Progenitor cell of endocrine pancreas (in vitro differentiated cells): ENCODE measurements around the gene TNF. TPM values are rescaled to one million over a fixed set of nuclear protein-coding genes. Genes with fewer than 3 reads are reported as not detected.

ENCODE experiments used
- DNase-seq: peaks from one replicate; pipeline ENCODE4 v3.0.0; 2021; ENCODE audit warnings: low spot score; ENCODE audit not compliant: unreplicated experiment
- H3K27ac Mint-ChIP-seq: 2 replicates; pipeline ENCODE4 v1.8.0; 2021; ENCODE audit warnings: mild to moderate bottlenecking, moderate library complexity, mixed read lengths
- H3K27me3 Mint-ChIP-seq: 2 replicates; pipeline ENCODE4 v1.8.0; 2021; ENCODE audit warnings: mixed read lengths
- H3K36me3 Mint-ChIP-seq: 2 replicates; pipeline ENCODE4 v1.8.0; 2022; ENCODE audit warnings: mixed read lengths; ENCODE audit not compliant: insufficient read depth
- H3K4me1 Mint-ChIP-seq: 2 replicates; pipeline ENCODE4 v1.8.0; 2021; ENCODE audit warnings: low read depth, mixed read lengths
- H3K4me3 Mint-ChIP-seq: 2 replicates; pipeline ENCODE4 v1.8.0; 2021; ENCODE audit warnings: low read depth, mild to moderate bottlenecking, moderate library complexity, mixed read lengths
- H3K9me3 Mint-ChIP-seq: 2 replicates; pipeline ENCODE4 v1.8.0; 2021; ENCODE audit warnings: low read depth, mixed read lengths
- CTCF ChIP-seq: fragments of 200-600 bp; sonication (generic); IDR thresholded peaks from one replicate; pipeline ENCODE4 v1.5.0; 2021; ENCODE audit warnings: antibody characterized with exemption, mild to moderate bottlenecking; ENCODE audit not compliant: unreplicated experiment
- total RNA-seq: library from RNA; stranded (reverse); gene quantifications from 2 replicates; pipeline ENCODE4 v1.2.1, GENCODE V29; 2021

The TNF gene
- total RNA-seq, 1 donor from 2014 or later = not detected

- Mint-ChIP-seq H3K27me3 (no peaks in the 10 kb centered on the region), H3K36me3 (no peaks in the 10 kb centered on the region), H3K27ac (no peak overlapping the region), H3K9me3 (no peaks in the 10 kb centered on the region), H3K4me1 (peaks cover 11% of the 10 kb centered on the region), H3K4me3 (no peak overlapping the region)
- DNase-seq = no peak
- TF ChIP-seq CTCF = no peak
Measured at GRCh38 chr6:31614075-31614619, 38.8 kb downstream of the TNF start.

- TF ChIP-seq CTCF = no peak
- H3K4me3 Mint-ChIP-seq = no peak within 1 kb of the TSS
- DNase-seq = no peak
- H3K36me3 Mint-ChIP-seq = no peaks in the 10 kb centered on the region
- peak within 1 kb of the TSS; percentile 80 for H3K27ac Mint-ChIP-seq
- no peaks in the 10 kb centered on the region for H3K9me3 Mint-ChIP-seq
- H3K4me1 Mint-ChIP-seq = peaks cover 11% of the 10 kb centered on the region
- H3K27me3 Mint-ChIP-seq = no peaks in the 10 kb centered on the region
Measured at GRCh38 chr6:31614684-31615578, 39.6 kb downstream of the TNF start, which contains the start of gene AIF1. Gene AIF1, plus strand, starts transcription at chr6:31615234. Its CDS starts 96 bp downstream, at chr6:31615330.

GRCh38 chr6:31615748-31616147 lies 40.4 kb downstream of the TNF start:
- TF ChIP-seq CTCF = no peak

GRCh38 chr6:31617010-31617409 lies 41.6 kb downstream of the TNF start:
- no peak for TF ChIP-seq CTCF
- H3K9me3 Mint-ChIP-seq = no peaks in the 10 kb centered on the region
- DNase-seq = no peak
- H3K4me3 Mint-ChIP-seq = no peak overlapping the region
- H3K27ac Mint-ChIP-seq = no peak overlapping the region
- H3K36me3 Mint-ChIP-seq = peaks cover under 1% of the 10 kb centered on the region
- H3K27me3 Mint-ChIP-seq = no peaks in the 10 kb centered on the region
- H3K4me1 Mint-ChIP-seq = peaks cover 16% of the 10 kb centered on the region

More at GRCh38 chr6:31615748-31616147, 40.4 kb downstream of the TNF start:
- DNase-seq = no peak
- H3K27ac Mint-ChIP-seq = no peak overlapping the region
- no peak overlapping the region for H3K4me3 Mint-ChIP-seq
- no peaks in the 10 kb centered on the region for H3K9me3 Mint-ChIP-seq
- no peaks in the 10 kb centered on the region for H3K27me3 Mint-ChIP-seq
- H3K36me3 Mint-ChIP-seq = no peaks in the 10 kb centered on the region
- peaks cover 11% of the 10 kb centered on the region for H3K4me1 Mint-ChIP-seq

GRCh38 chr6:31619805-31620585 lies 44.6 kb downstream of the TNF start:
- no peak for TF ChIP-seq CTCF
- H3K27me3 Mint-ChIP-seq = no peaks in the 10 kb centered on the region

More at GRCh38 chr6:31619805-31620585, 44.6 kb downstream of the TNF start:
- Mint-ChIP-seq H3K36me3 (peaks cover 13% of the 10 kb centered on the region), H3K4me1 (peaks cover 15% of the 10 kb centered on the region), H3K9me3 (no peaks in the 10 kb centered on the region), H3K27ac (peak overlapping the region; percentile 98), H3K4me3 (peak overlapping the region; percentile 89)
- peak; percentile 83 for DNase-seq
